HG03354 (cell line): Measurements from ENCODE around the gene TCF23.
A peak's percentile ranks its signal among the peaks of the same experiment; 100 is the strongest.

Source experiments
- ATAC-seq: cut with Tn5 transposase; IDR thresholded peaks from one replicate; pipeline ENCODE4 v1.9.1; 2021; ENCODE audit warnings: mild to moderate bottlenecking; ENCODE audit not compliant: unreplicated experiment, poor library complexity, severe bottlenecking

TCF23 gene

DNA sequence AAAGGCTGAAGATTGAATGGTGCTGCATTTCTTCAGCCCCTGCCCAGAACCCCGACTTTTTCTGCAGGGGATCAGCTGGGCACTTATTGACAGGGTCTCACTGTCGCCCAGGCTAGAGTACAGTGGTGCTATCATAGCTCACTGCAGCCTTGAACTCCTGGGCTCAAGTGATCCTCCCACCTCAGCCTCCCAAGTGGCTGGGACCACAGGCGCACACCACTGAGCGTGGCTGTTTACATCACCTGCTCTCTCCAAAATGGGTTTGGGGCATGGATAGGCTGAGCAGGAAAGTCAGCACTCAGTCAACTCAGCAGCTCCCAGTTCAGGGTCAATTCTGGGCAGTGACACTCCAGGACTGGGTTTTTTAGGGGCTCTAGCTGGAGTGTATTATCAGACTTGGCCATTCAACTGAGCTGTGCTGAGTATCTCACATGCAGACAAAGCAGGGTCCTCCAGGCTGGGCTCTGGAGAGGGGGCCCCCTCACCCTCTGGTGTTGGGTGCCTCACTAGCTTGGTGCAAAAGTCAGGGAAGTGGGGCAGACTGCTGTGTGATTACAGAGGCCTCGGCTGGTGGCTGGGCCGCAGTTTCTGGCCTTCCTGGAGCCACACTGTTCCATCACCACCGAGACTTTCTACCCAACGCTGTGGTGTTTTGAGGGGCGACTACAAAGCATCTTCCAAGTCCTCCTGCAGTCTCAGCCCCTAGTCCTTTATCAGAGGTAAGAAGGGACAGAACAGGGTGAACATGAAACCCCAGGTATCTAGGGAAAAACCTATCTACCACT, 20.7 kb upstream of the TCF23 start:
- no peak for ATAC-seq

GRCh38 chr2:27128668-27129571, 19.9 kb upstream of the TCF23 start:
- no peak for ATAC-seq

DNA sequence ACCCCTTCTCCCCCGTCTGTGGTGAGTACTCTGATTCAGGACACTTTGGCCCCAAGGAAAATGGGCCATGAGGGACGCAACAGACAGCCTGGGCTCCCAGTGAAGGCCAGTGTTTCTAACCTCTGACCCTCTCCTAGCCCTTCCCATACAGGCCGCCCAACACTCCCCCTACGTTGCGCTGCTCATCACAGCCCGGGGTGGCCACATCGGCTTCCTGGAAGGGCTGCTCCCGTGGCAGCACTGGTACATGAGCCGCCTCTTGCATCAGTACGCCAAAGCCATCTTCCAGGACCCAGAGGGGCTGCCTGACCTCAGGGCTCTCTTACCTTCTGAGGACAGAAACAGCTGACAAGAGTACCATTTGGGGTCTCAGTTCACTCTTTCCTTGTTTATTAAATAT, 18.4 kb upstream of the TCF23 start:
- no peak for ATAC-seq

- ATAC-seq: no peak
Measured at GRCh38 chr2:27131429-27131828, 17.4 kb upstream of the TCF23 start.

GRCh38 chr2:27133195-27133875, 15.5 kb upstream of the TCF23 start:
- ATAC-seq: no peak

- peak; percentile 88 for ATAC-seq
Measured at GRCh38 chr2:27133905-27134780, 14.7 kb upstream of the TCF23 start, which contains the start of gene PREB. Gene PREB, minus strand, starts transcription at chr2:27134636. Its CDS starts 215 bp downstream, at chr2:27134421.

DNA sequence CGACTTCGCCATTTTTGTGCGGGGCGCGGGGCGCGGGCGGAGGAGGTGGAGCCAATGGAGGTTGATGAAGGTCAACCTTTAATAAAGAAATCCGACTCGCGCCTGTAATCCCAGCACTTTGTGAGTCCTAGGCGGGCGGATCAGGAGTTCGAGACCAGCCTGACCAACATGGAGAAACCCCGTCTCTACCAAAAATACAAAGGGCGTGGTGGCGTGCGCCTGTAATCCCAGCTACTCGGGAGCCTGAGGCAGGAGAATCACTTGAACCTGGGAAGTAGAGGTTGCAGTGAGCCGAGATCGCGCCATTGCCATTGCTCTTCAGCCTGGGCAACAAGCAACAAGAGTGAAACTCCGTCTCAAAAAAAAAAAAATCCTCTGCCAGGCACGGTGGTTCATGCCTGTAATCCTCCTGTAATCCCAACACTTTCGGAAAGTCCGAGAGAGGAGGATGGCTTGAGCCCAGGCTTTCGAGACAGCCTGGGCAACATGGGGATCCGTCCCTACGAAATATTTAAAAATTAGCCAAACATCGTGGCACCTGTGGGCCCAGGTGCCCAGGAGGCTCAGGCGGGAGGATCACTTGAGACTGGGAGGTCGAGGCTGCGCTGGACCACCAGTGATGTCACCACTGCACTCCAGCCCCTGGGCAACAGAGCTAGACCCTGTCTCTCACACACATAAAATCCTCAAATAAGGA, 13.9 kb upstream of the TCF23 start:
- ATAC-seq: no peak

DNA sequence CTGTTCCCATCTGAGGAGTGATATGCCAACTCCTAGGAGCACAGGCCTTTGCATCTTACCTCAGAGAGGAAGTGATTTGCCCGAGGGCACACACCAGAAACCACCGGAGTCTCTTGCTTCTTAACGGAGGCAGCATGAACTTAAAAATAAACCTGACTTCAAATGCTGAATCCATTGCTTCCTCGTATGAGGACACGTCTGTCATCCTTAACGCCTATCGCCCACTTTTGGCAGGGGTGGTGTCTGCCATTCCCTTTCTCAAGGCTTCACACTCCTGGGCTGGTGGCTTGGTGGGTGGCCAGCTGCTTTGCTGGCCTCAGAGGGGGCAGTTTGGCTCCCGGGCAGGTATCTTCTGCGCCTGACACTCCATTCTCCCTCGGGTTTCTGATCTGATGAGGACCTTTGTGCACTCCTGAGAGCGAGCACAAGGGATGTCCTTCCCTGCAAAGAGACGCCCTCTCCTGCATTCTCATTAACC, 13.3 kb upstream of the TCF23 start:
- ATAC-seq: no peak

GRCh38 chr2:27136751-27137150, 12.1 kb upstream of the TCF23 start:
- ATAC-seq: no peak

GRCh38 chr2:27137322-27137935, 11.4 kb upstream of the TCF23 start:
- ATAC-seq: no peak

DNA sequence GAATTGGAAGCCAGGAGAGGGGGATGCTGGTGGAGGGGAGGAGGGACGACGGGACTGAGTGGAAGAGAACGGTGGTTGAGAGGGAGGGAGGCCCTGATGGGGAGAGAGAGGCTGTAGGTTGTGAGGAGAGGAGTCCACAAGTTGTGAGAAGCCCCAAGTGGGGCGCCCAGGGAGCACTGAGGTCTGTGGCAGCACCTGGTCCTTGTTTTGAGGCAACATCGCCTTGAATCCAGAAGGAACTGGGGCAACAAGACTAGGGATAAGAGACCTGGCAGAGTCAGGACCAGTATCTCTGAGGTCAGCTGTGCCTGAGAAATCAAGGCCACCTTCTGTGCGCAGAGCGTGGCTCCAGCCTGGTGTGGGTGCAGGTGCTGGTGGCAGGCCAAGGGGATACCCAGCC, 10.7 kb upstream of the TCF23 start:
- no peak for ATAC-seq

GRCh38 chr2:27139310-27139709, 9.5 kb upstream of the TCF23 start, which contains the start of gene PRR30:
Gene PRR30, minus strand, starts transcription at chr2:27139410. Its CDS starts 1,081 bp downstream, at chr2:27138329.
- no peak for ATAC-seq

DNA sequence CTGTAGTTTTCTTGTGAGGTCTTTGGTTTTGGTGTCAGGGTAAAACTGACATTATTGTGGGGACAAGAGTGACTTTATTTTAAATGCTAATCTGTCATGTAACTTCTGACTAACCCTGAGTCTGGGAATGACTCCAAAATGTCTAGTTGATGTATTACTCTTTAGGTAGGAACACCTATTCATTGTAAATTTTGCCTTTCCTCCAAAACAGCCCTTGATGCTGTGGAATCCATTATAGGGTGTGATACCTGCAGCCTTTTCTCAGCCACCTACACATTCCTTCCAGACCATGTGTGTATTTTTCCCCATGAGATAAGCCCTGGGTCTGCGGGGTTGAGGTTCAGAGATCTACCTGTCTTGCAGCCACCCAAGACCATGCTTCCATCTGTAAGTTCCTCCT, 5.5 kb upstream of the TCF23 start:
- no peak for ATAC-seq

DNA sequence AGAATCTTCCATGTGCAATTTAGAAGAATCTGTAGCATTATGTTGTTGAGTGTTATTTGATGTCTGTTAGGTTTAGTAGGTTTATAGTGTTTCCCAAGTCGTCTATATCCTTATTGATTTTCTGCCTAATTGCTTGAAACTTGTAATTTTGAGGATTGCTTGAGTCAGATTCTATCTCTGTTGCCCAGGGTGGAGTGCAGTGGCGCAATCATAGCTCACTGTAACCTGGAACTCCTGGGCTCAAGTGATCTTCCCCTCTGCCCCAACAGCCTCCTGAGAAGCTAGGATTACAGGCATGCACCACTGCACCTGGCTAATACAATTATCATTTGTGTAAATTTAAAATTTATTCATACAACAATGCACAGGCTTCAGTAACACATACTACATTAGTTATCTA, 3.1 kb upstream of the TCF23 start:
- ATAC-seq: no peak

DNA sequence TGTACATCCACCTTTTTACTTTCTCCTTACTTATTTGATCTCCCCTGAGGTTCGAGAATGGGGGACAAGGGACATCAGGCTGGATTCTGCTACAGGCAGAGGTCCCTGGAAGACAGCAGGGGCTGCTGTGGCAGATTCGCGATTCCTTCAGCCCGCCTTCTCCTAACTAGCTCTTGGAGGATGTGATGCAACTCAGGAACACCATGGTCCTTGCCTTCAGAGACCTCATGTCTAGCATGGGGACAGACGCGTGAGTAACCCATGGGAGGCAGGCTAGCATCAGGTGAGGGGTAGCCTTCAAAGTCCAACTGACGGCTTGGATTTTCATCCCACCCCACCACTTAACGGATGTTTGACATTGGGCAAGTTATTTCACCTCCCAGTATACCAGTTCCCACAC, 869 bp upstream of the TCF23 start:
- ATAC-seq: no peak

GRCh38 chr2:27149570-27150405, 984 bp downstream of the TCF23 start:
- no peak for ATAC-seq

- ATAC-seq: no peak
Measured at GRCh38 chr2:27150639-27151230, 1.9 kb downstream of the TCF23 start.
